ENCODE measurements around the gene NRXN3. TPM values are rescaled to one million over a fixed set of nuclear protein-coding genes. Genes with fewer than 3 reads are reported as not detected.

The NRXN3 gene
- total and polyA plus RNA-seq, 4 donors, result 1.5 to 16.6 (median 7.7) TPM

GRCh38 chr14:79899610-79900009, 1729.4 kb downstream of the NRXN3 start:
- H3K36me3 ChIP-seq (ENCODE audit: control insufficient read depth in 1 of 2, insufficient read depth in 2 of 2, low read length in 1 of 2), result no peaks in the 10 kb centered on the region
- H3K4me1 ChIP-seq (ENCODE audit: control insufficient read depth in 1 of 2, insufficient read depth in 2 of 2, low read length in 2 of 2), result no peaks in the 10 kb centered on the region
- no peaks in the 10 kb centered on the region for H3K9me3 ChIP-seq (ENCODE audit: control insufficient read depth, low read length)
- H3K27me3 ChIP-seq (ENCODE audit: control insufficient read depth in 1 of 2, insufficient read depth in 2 of 2, low read length in 1 of 2), result no peaks in the 10 kb centered on the region
- intact Hi-C loops (cut with DNase I), result no loop called here
- DNase-seq (no peak), ATAC-seq (ENCODE audit: low FRiP score) (no peak)
- WGBS, 2 donors, result 82 to 94% methylated on average over 3 of the region's 3 CpGs
- H3K27ac ChIP-seq (ENCODE audit: low read depth in 1 of 2, low read length in 2 of 2), result no peak overlapping the region
- H3K4me3 ChIP-seq (ENCODE audit: low read length in 2 of 2), result no peak overlapping the region

GRCh38 chr14:79904497-79904896, 1734.3 kb downstream of the NRXN3 start:
- Histone ChIP-seq H3K27ac (ENCODE audit: low read depth in 1 of 2, low read length in 2 of 2) (no peak overlapping the region), H3K4me1 (ENCODE audit: control insufficient read depth in 1 of 2, insufficient read depth in 2 of 2, low read length in 2 of 2) (no peaks in the 10 kb centered on the region), H3K9me3 (ENCODE audit: control insufficient read depth, low read length) (no peaks in the 10 kb centered on the region), H3K36me3 (ENCODE audit: control insufficient read depth in 1 of 2, insufficient read depth in 2 of 2, low read length in 1 of 2) (no peaks in the 10 kb centered on the region), H3K4me3 (ENCODE audit: low read length in 2 of 2) (no peak overlapping the region), H3K27me3 (ENCODE audit: control insufficient read depth in 1 of 2, insufficient read depth in 2 of 2, low read length in 1 of 2) (no peaks in the 10 kb centered on the region)
- ATAC-seq (ENCODE audit: low FRiP score) (no peak), DNase-seq (no peak)
- intact Hi-C loops (cut with DNase I), result no loop called here
- 82 to 86% methylated on average over 1 of the region's 1 CpG for WGBS, 2 donors

GRCh38 chr14:79906994-79907393, 1736.8 kb downstream of the NRXN3 start:
- no peak overlapping the region for H3K27ac ChIP-seq (ENCODE audit: low read depth in 1 of 2, low read length in 2 of 2)
- 60 to 73% methylated on average over 1 of the region's 1 CpG for WGBS, 2 donors
- no peak overlapping the region for H3K4me3 ChIP-seq (ENCODE audit: low read length in 2 of 2)
- no peaks in the 10 kb centered on the region for H3K9me3 ChIP-seq (ENCODE audit: control insufficient read depth, low read length)
- intact Hi-C loops (cut with DNase I), result no loop called here
- H3K27me3 ChIP-seq (ENCODE audit: control insufficient read depth in 1 of 2, insufficient read depth in 2 of 2, low read length in 1 of 2), result no peaks in the 10 kb centered on the region
- no peaks in the 10 kb centered on the region for H3K36me3 ChIP-seq (ENCODE audit: control insufficient read depth in 1 of 2, insufficient read depth in 2 of 2, low read length in 1 of 2)
- no peak for DNase-seq
- no peaks in the 10 kb centered on the region for H3K4me1 ChIP-seq (ENCODE audit: control insufficient read depth in 1 of 2, insufficient read depth in 2 of 2, low read length in 2 of 2)
- no peak for ATAC-seq (ENCODE audit: low FRiP score)

- intact Hi-C loops (cut with DNase I), result no loop called here
These were observed 1739.9 kb downstream of the NRXN3 start for GRCh38 chr14:79910086-79910485.

GRCh38 chr14:79911744-79912143, 1741.6 kb downstream of the NRXN3 start:
- Histone ChIP-seq H3K27ac (ENCODE audit: low read depth in 1 of 2, low read length in 2 of 2) (no peak overlapping the region), H3K4me1 (ENCODE audit: control insufficient read depth in 1 of 2, insufficient read depth in 2 of 2, low read length in 2 of 2) (no peaks in the 10 kb centered on the region), H3K27me3 (ENCODE audit: control insufficient read depth in 1 of 2, insufficient read depth in 2 of 2, low read length in 1 of 2) (no peaks in the 10 kb centered on the region), H3K4me3 (ENCODE audit: low read length in 2 of 2) (no peak overlapping the region), H3K36me3 (ENCODE audit: control insufficient read depth in 1 of 2, insufficient read depth in 2 of 2, low read length in 1 of 2) (no peaks in the 10 kb centered on the region), H3K9me3 (ENCODE audit: control insufficient read depth, low read length) (no peaks in the 10 kb centered on the region)
- DNase-seq (no peak), ATAC-seq (ENCODE audit: low FRiP score) (peak; percentile 41)
- intact Hi-C loops (cut with DNase I), result no loop called here
- WGBS, 2 donors, result 41 to 50% methylated on average over 4 of the region's 4 CpGs

More at GRCh38 chr14:79910086-79910485, 1739.9 kb downstream of the NRXN3 start:
- DNase-seq, result no peak
- H3K4me1 ChIP-seq (ENCODE audit: control insufficient read depth in 1 of 2, insufficient read depth in 2 of 2, low read length in 2 of 2), result no peaks in the 10 kb centered on the region
- no peaks in the 10 kb centered on the region for H3K9me3 ChIP-seq (ENCODE audit: control insufficient read depth, low read length)
- H3K27me3 ChIP-seq (ENCODE audit: control insufficient read depth in 1 of 2, insufficient read depth in 2 of 2, low read length in 1 of 2), result no peaks in the 10 kb centered on the region
- H3K27ac ChIP-seq (ENCODE audit: low read depth in 1 of 2, low read length in 2 of 2), result no peak overlapping the region
- no peaks in the 10 kb centered on the region for H3K36me3 ChIP-seq (ENCODE audit: control insufficient read depth in 1 of 2, insufficient read depth in 2 of 2, low read length in 1 of 2)
- WGBS, 2 donors, result 60 to 66% methylated on average over 2 of the region's 2 CpGs
- no peak overlapping the region for H3K4me3 ChIP-seq (ENCODE audit: low read length in 2 of 2)
- no peak for ATAC-seq (ENCODE audit: low FRiP score)

- no peaks in the 10 kb centered on the region for H3K36me3 ChIP-seq (ENCODE audit: control insufficient read depth in 1 of 2, insufficient read depth in 2 of 2, low read length in 1 of 2)
- H3K27me3 ChIP-seq (ENCODE audit: control insufficient read depth in 1 of 2, insufficient read depth in 2 of 2, low read length in 1 of 2), result no peaks in the 10 kb centered on the region
- DNase-seq (no peak), ATAC-seq (ENCODE audit: low FRiP score) (no peak)
- intact Hi-C loops (cut with DNase I), result no loop called here
- 83 to 91% methylated on average over 2 of the region's 2 CpGs for WGBS, 2 donors
- no peak overlapping the region for H3K27ac ChIP-seq (ENCODE audit: low read depth in 1 of 2, low read length in 2 of 2)
- H3K9me3 ChIP-seq (ENCODE audit: control insufficient read depth, low read length), result no peaks in the 10 kb centered on the region
- H3K4me1 ChIP-seq (ENCODE audit: control insufficient read depth in 1 of 2, insufficient read depth in 2 of 2, low read length in 2 of 2), result no peaks in the 10 kb centered on the region
- H3K4me3 ChIP-seq (ENCODE audit: low read length in 2 of 2), result no peak overlapping the region
These were observed 1744.4 kb downstream of the NRXN3 start for GRCh38 chr14:79914595-79914994.

GRCh38 chr14:79915406-79915805, 1745.2 kb downstream of the NRXN3 start:
- no peaks in the 10 kb centered on the region for H3K9me3 ChIP-seq (ENCODE audit: control insufficient read depth, low read length)
- no peak overlapping the region for H3K4me3 ChIP-seq (ENCODE audit: low read length in 2 of 2)
- H3K27me3 ChIP-seq (ENCODE audit: control insufficient read depth in 1 of 2, insufficient read depth in 2 of 2, low read length in 1 of 2), result no peaks in the 10 kb centered on the region
- WGBS, 2 donors, result 48 to 67% methylated on average over 1 of the region's 1 CpG
- H3K36me3 ChIP-seq (ENCODE audit: control insufficient read depth in 1 of 2, insufficient read depth in 2 of 2, low read length in 1 of 2), result no peaks in the 10 kb centered on the region
- no peak for ATAC-seq (ENCODE audit: low FRiP score)
- intact Hi-C loops (cut with DNase I), result no loop called here
- no peak overlapping the region for H3K27ac ChIP-seq (ENCODE audit: low read depth in 1 of 2, low read length in 2 of 2)
- H3K4me1 ChIP-seq (ENCODE audit: control insufficient read depth in 1 of 2, insufficient read depth in 2 of 2, low read length in 2 of 2), result no peaks in the 10 kb centered on the region
- no peak for DNase-seq

- no peak for DNase-seq
- Histone ChIP-seq H3K4me1 (ENCODE audit: control insufficient read depth in 1 of 2, insufficient read depth in 2 of 2, low read length in 2 of 2) (no peaks in the 10 kb centered on the region), H3K27me3 (ENCODE audit: control insufficient read depth in 1 of 2, insufficient read depth in 2 of 2, low read length in 1 of 2) (no peaks in the 10 kb centered on the region), H3K4me3 (ENCODE audit: low read length in 2 of 2) (no peak overlapping the region), H3K9me3 (ENCODE audit: control insufficient read depth, low read length) (no peaks in the 10 kb centered on the region), H3K27ac (ENCODE audit: low read depth in 1 of 2, low read length in 2 of 2) (no peak overlapping the region), H3K36me3 (ENCODE audit: control insufficient read depth in 1 of 2, insufficient read depth in 2 of 2, low read length in 1 of 2) (no peaks in the 10 kb centered on the region)
- no peak for ATAC-seq (ENCODE audit: low FRiP score)
- intact Hi-C loops (cut with DNase I), result no loop called here
These were observed 1746.1 kb downstream of the NRXN3 start for GRCh38 chr14:79916281-79916680.

- ATAC-seq (ENCODE audit: low FRiP score) (no peak), DNase-seq (no peak)
- Histone ChIP-seq H3K36me3 (ENCODE audit: control insufficient read depth in 1 of 2, insufficient read depth in 2 of 2, low read length in 1 of 2) (no peaks in the 10 kb centered on the region), H3K4me1 (ENCODE audit: control insufficient read depth in 1 of 2, insufficient read depth in 2 of 2, low read length in 2 of 2) (no peaks in the 10 kb centered on the region), H3K4me3 (ENCODE audit: low read length in 2 of 2) (no peak overlapping the region), H3K27me3 (ENCODE audit: control insufficient read depth in 1 of 2, insufficient read depth in 2 of 2, low read length in 1 of 2) (no peaks in the 10 kb centered on the region), H3K9me3 (ENCODE audit: control insufficient read depth, low read length) (no peaks in the 10 kb centered on the region), H3K27ac (ENCODE audit: low read depth in 1 of 2, low read length in 2 of 2) (no peak overlapping the region)
- 70 to 83% methylated on average over 1 of the region's 1 CpG for WGBS, 2 donors
- intact Hi-C loops (cut with DNase I), result no loop called here
These were observed 1746.7 kb downstream of the NRXN3 start for GRCh38 chr14:79916892-79917291.
